Left lobe of liver (tissue), 2 donors: ENCODE measurements around the gene RBMS3. TPM values are rescaled to one million over a fixed set of nuclear protein-coding genes. Genes with fewer than 3 reads are reported as not detected.
"Not testable (repeated sequence)": the region's sequence is repeated elsewhere in the genome, so short reads cannot be mapped to it uniquely, and the experiment has no call there.

ENCODE experiments used
- ATAC-seq: fragments of 200-7000 bp; cut with Tn5 transposase; one replicate; pipeline ENCODE4 v1.9.1; 2020; ENCODE audit warnings: mild to moderate bottlenecking, moderate library complexity
- DNase-seq: peaks from one replicate; pipeline ENCODE4 v3.0.0-alpha.2; 2020; ENCODE audit warnings: low spot score
- total RNA-seq: library from RNA; stranded (reverse); gene quantifications from one replicate; pipeline ENCODE4 v1.2.1, GENCODE V29; 2021
- donor health status: DM: no; HTN: no; CAD: no; lungs with moderate emphysema.
- donor health status: DM: no; HTN: yes; CAD: no.

Gene RBMS3
- total RNA-seq, 1 donor from 2014 or later: 9.6 TPM

- no peak for DNase-seq
- ATAC-seq: no peak
These were observed 234.0 kb downstream of the RBMS3 start for GRCh38 chr3:29514912-29515311.

GRCh38 chr3:29515451-29515850 is 234.6 kb downstream of the RBMS3 start:
- ATAC-seq (peak; percentile 38), DNase-seq (no peak)

DNA sequence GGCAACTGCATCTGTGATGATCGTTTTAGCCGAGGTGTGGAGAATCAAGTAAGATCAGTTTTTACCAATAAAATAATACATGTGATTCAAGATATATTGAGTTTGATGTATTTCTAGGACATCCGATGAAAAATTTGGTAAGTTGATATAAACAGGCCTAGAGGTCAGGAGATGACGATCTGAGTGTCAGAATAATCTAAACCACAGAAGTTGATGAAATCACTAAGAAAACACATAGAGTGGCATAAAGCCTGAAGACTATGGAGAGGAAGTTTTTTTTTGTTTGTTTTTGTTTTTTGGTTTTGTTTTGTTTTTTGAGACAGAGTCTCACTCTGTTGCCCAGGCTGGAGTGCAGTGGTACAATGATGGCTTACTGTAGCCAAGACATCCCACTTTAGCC is 235.3 kb downstream of the RBMS3 start:
- ATAC-seq: no peak

GRCh38 chr3:29520764-29521163 is 239.9 kb downstream of the RBMS3 start:
- ATAC-seq (peak; percentile 49), DNase-seq (no peak)

More for the DNA sequence above, 235.3 kb downstream of the RBMS3 start:
- no peak for DNase-seq

DNA sequence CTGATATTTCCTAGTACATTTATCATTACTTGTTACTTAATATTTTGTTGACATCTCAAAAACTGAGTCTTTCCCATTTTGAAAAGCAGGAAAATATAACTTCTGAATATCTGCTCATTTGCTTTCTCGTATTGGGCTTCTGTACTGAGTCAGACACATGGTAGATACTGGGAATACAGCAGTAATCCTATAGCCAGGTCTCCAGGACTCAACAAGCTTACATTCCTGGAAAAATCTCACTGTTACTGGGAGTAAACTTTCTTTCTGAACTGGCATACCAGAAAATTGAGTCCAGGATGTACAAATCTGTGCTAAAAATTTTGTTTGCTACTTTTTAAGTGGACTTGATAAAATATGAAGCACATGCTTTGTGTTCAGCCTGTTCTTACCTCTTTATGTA is 240.4 kb downstream of the RBMS3 start:
- DNase-seq (no peak), ATAC-seq (no peak)

DNA sequence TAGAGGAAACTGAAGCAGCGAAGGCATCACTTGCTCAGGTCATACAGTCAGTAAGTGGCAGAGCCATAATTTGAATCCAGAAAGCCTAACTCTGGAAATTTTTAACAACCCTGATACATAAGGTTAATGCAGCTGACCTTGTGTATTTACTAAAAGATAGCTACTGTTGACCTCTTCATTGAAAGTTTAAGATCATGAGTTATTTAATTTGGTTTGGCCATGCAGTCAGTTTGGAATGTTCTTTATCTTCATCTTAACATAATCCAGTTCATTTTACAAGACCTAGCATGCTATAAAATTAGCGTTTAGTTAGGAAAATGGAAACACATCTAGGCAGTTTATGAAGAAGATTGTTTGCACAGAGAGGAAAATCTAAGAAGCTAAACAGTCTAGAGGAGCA is 240.9 kb downstream of the RBMS3 start:
- DNase-seq (no peak), ATAC-seq (peak; percentile 36)

- not testable (repeated sequence) for DNase-seq, ATAC-seq
These were observed 243.6 kb downstream of the RBMS3 start for GRCh38 chr3:29524433-29524832.

GRCh38 chr3:29525254-29525881 is 244.5 kb downstream of the RBMS3 start:
- DNase-seq: peak; percentile 69
- peak; percentile 91 for ATAC-seq

GRCh38 chr3:29527246-29527645 is 246.4 kb downstream of the RBMS3 start:
- no peak for ATAC-seq
- DNase-seq: no peak

DNA sequence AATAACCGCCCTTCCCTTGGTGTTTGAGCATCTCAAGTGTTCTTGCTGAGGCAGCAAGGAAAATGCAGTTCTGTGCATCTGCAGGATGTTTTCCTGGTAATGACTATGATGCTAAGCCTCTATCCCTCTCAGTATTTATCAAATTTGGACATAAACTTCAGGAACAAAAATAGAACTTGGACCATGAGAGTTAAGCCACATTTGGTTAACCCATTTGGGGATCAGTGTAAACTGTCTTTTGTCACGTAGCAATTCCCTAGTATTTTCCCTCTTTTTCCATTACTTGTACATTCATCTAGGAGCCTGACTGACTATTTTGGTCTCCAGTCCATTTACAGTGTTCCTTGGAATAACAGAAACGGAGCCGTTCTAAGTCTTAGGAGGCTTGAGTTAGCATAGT is 250.8 kb downstream of the RBMS3 start:
- no peak for DNase-seq

DNA sequence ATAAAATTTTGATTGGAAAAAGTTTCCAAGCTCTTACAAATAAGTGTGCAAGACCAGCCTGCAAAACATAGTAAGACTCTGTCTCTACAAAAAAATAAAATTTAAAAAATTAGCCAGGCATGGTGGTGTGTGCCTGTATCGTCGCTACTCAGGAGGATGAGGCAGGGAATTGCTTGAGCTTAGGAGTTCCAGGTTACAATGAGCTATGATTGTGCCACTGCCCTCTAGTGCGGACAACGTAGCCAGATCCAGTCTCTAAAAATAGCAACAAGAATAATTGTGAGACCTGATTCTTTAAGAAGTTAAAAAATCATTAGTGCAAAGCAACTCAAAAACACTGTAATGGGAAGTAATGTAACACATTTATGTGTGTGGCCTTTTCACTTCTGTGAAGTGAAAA is 251.6 kb downstream of the RBMS3 start:
- DNase-seq (no peak), ATAC-seq (peak; percentile 37)

More for the DNA sequence above, 250.8 kb downstream of the RBMS3 start:
- ATAC-seq: peak; percentile 25

DNA sequence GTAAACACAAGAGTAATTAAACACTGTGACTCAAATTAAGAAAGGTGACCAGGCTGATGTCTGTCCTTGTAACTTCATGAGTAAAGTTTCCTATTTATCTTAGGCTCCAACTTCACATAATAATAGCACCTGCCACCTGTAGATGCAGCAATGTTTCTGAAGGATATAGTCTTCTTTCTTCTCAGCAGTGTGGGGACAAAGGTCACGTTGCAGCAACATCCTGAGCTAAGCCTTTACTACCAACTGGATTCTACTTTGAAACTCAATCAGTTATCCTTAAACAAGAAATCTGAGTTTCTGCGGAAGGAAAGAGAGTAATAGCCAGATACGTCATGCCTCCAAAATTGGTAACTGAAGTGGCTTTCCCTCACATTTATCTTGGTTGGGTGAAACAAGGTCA is 253.1 kb downstream of the RBMS3 start:
- DNase-seq: no peak
- ATAC-seq: no peak

DNA sequence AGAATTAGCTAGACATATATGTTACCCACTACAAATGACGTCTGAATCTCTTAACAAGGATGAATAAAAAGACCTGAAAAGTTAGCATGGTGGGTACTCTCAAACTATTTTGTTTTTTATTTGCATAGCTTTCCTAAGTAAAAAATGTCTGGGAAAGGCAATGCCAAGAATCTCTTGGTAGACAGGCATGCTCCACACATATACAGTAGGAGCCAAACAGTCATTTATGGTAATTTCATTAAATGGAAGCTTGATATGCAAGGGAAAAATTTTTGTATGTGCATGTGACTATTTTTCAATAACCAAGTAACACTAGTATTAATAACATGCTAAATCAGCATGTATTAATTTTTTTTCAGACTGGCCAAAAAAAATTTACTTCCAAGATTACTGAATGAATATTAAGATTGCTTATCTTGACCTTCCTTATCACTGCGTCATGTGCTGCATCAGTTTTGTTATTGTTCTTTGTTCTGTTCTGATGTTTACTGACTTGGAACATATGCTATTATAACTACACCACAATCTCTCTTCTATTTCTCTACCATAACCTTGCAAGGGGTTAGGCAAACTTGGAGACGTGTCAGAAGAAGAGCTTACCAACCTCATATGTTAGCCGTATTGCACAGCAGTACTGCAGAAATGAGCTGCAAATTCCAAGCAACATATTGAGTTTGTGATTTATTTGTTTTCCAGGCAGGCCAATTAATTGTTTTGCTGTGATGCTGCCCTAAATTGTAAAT is 255.3 kb downstream of the RBMS3 start:
- DNase-seq (no peak), ATAC-seq (no peak)

- DNase-seq (no peak), ATAC-seq (no peak)
These were observed 257.2 kb downstream of the RBMS3 start for GRCh38 chr3:29537889-29538609.

DNA sequence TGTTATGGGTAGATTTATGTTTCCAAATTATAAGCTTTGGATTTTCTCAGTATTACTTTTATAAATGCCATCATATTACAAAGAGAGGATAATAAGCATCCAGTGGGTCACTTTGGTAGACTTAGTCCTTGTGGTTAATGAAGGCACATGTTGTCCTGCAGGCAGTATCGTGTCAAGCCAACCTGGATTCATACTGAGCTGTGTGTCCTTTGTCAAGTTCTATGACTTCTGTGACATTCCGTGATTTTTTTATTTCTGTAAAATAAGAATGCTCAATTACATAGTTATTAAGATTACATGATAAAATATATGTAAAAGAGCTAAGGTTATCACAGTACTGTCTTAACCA is 257.7 kb downstream of the RBMS3 start:
- no peak for DNase-seq
- no peak for ATAC-seq

DNA sequence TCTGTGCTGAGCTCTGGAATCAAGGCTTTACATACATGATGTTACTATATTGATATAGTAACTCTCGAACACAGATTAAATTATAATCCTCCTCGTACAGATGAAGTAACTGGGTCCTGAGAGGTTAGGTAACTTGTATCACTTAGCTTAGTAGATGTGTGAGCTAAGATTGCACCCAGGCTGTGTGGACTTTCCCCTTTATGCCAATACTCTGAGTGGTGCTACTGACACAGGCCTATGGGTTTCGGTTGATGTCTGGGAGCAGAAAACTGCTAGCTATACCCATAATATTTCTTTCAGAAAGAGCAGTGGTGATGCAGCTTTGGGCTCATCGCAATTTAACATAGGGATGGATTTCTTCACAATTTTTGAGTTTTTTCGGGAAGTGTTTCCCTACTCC is 259.7 kb downstream of the RBMS3 start:
- no peak for ATAC-seq
- no peak for DNase-seq

DNA sequence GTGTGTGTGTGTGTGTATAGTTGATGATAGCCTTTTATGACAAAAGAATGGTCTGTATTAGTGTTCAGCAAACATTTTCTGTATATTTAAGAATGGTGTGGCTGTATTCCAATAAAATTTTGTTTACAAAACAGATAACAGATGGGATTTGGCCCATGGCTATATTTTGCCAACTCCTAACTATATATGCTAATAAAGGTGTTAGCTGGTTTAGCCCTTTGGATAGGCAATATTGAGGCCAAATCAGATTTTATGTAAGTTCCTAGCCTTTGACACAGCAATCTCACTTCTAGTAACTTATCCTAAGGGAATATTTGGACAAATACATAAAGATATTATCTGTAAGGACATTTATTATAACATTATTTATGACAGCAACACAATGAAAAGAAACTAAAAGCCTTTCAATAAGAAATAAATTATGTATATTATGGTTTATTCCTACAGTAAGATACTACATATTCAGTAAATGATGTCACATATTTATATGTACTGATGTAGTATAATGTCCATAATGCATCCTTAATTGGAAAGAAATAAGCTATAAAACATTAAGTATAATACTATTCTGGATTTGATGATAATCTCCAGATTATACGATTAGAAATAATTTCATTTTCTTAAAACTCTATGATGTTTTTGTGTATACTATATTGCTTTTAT is 264.0 kb downstream of the RBMS3 start:
- no peak for ATAC-seq
- no peak for DNase-seq

DNA sequence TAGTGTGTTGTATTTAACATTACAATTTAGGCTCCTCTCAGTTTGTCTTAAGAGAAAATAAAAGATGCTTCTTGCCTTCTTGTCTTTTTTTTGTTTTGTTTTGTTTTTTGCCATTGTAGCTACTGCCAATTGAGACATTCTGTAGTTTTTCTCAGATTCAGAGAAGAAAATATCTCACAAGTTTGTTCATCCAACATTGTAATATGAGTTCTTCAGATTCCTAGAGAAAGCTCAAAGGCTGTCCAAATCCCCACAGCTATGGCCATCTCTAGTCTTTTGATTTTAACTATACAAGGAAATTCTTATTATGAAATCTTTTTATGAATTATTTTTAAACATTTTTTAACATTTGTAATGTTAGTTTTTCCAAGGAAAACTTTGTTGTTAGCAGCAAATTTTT is 264.7 kb downstream of the RBMS3 start:
- DNase-seq: no peak
- no peak for ATAC-seq

- ATAC-seq: no peak
- DNase-seq: no peak
These were observed 271.2 kb downstream of the RBMS3 start for GRCh38 chr3:29552051-29552450.

GRCh38 chr3:29554566-29554965 is 273.7 kb downstream of the RBMS3 start:
- ATAC-seq (no peak), DNase-seq (no peak)

- no peak for ATAC-seq
- DNase-seq: no peak
These were observed 274.7 kb downstream of the RBMS3 start for GRCh38 chr3:29555590-29555989.

DNA sequence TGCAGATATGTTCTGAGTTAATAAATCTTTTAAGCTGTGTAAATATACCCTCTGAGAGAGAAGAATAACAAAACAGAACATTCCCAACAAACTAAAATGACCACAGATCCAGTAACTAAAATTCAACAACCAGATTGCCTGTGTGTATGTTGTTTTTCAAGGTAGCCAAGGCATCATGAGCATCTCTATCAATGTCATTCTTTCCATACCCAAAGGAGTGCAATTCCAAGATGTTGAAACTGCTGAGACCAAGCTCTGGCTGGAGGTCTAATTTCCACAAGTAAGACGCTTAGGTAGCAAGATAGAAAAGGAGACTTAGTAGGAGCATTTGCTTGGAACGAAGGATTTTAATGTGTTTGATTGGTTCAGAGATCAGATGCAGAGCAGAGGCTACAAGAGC is 276.3 kb downstream of the RBMS3 start:
- DNase-seq (no peak), ATAC-seq (no peak)
